ENCODE data around the gene OR5F1.

OR5F1 gene

GRCh38 chr11:55994525-55994924, at the start of gene OR5F1:
Gene OR5F1, minus strand, starts transcription at chr11:55994625. Its CDS starts 0 bp downstream, at chr11:55994625.
- TF ChIP-seq CTCF (IDR thresholded peaks at IDR 0.05; ENCODE audit: low read depth, low read length), result no peak
- H3K4me3 ChIP-seq (ENCODE audit: low read depth, low read length), result no peak within 1 kb of the TSS
- no peak for DNase-seq (ENCODE audit: low read depth, low spot score)
- in situ Hi-C loops (cut with HindIII; ENCODE audit: low sequenced_read_pairs), result no loop called here

DNA sequence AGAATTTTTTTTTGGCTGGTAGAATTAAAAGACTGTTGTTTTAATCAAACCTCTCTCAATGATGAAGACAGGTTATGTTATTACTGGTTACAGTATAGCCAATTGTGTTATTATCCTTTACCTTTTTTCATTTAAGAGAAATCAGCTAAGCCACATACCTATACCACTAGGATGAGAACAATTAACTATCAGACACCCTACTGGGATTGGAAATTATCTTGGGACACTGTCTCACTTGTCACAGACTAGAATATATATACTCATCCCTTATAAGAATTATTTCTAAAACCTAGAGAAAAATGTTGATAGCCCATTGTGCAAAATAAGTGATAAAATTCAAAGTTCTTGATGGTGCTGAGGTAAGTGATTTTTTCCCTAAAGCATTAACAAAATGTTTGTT, 32.9 kb upstream of the OR5F1 start, which contains the start of gene OR5AS1:
Gene OR5AS1, plus strand, starts transcription at position 301 of the 400 bp plus-strand sequence. CDS start 2,765 bp downstream, outside the sequence.
- DNase-seq (ENCODE audit: low read depth, low spot score), result no peak
- in situ Hi-C loops (cut with HindIII; ENCODE audit: low sequenced_read_pairs), result no loop called here
- no peak within 1 kb of the TSS for H3K4me3 ChIP-seq (ENCODE audit: low read depth, low read length)
- no peak for TF ChIP-seq CTCF (IDR thresholded peaks at IDR 0.05; ENCODE audit: low read depth, low read length)

GRCh38 chr11:56013805-56014204, 19.4 kb upstream of the OR5F1 start:
- TF ChIP-seq CTCF (IDR thresholded peaks at IDR 0.05; ENCODE audit: low read depth, low read length), result no peak
- no peak for DNase-seq (ENCODE audit: low read depth, low spot score)
- H3K4me3 ChIP-seq (ENCODE audit: low read depth, low read length), result no peak overlapping the region
- in situ Hi-C loops (cut with HindIII; ENCODE audit: low sequenced_read_pairs), result no loop called here

GRCh38 chr11:56010716-56011115, 16.3 kb upstream of the OR5F1 start:
- in situ Hi-C loops (cut with HindIII; ENCODE audit: low sequenced_read_pairs), result no loop called here
- no peak for DNase-seq (ENCODE audit: low read depth, low spot score)
- TF ChIP-seq CTCF (IDR thresholded peaks at IDR 0.05; ENCODE audit: low read depth, low read length), result no peak
- H3K4me3 ChIP-seq (ENCODE audit: low read depth, low read length), result no peak overlapping the region

DNA sequence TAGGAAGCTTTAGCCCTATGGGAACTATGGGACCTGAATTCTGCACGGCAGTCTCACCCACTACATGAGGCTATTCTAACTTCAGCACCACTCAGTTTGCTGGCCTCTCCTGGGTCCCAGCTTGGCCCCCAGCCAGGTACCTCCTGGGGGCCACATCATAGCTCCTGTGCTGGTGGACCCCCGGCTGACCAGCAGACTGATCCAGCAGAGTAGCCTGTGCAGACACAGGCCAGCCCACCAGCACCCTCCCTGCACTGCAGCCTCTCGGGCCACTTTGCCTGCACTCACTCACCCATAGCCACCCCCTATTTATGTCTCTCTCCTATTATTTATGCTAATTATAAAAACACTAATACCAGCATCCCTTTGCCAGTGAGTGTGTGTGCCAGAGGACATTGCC, 23.5 kb downstream of the OR5F1 start:
- no peak for TF ChIP-seq CTCF (IDR thresholded peaks at IDR 0.05; ENCODE audit: low read depth, low read length)
- in situ Hi-C loops (cut with HindIII; ENCODE audit: low sequenced_read_pairs), result no loop called here
- no peak overlapping the region for H3K4me3 ChIP-seq (ENCODE audit: low read depth, low read length)
- DNase-seq (ENCODE audit: low read depth, low spot score), result no peak

DNA sequence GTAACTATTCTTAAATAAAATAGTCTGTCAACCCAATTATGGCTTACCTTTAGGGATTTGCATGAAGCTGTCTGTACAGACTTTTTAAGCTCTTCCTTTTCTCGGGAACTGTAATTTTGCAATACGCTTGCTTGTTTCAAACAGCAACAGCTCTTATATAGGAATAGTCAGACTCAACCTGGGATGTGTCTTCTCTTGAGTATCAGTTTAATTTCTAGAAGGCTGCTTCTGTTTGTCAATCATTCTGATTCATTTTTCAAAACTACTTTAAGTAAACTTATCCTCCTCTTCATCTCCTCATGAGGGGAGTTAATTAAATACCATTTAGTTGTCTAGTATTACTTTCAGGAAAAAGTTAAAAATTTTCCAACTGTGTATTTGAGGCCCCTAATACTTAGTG, 24.6 kb downstream of the OR5F1 start, which contains the start of gene OR10AG1:
Gene OR10AG1, minus strand, starts transcription at position 101 of the 400 bp plus-strand sequence. Its CDS starts 38 bp downstream, at position 63.
- DNase-seq (ENCODE audit: low read depth, low spot score), result no peak
- no peak for TF ChIP-seq CTCF (IDR thresholded peaks at IDR 0.05; ENCODE audit: low read depth, low read length)
- in situ Hi-C loops (cut with HindIII; ENCODE audit: low sequenced_read_pairs), result no loop called here
- H3K4me3 ChIP-seq (ENCODE audit: low read depth, low read length), result no peak within 1 kb of the TSS

- H3K4me3 ChIP-seq (ENCODE audit: low read depth, low read length), result no peak overlapping the region
- in situ Hi-C loops (cut with HindIII; ENCODE audit: low sequenced_read_pairs), result no loop called here
- TF ChIP-seq CTCF (IDR thresholded peaks at IDR 0.05; ENCODE audit: low read depth, low read length), result no peak
- DNase-seq (ENCODE audit: low read depth, low spot score), result no peak
Observed at GRCh38 chr11:55967914-55968313, 26.5 kb downstream of the OR5F1 start.
